HG03571 (cell line): ENCODE data around the gene IL36B.

ENCODE experiments used
- ATAC-seq: cut with Tn5 transposase; IDR thresholded peaks from one replicate; pipeline ENCODE4 v1.9.1; 2021; ENCODE audit not compliant: unreplicated experiment

The IL36B gene

GRCh38 chr2:113057117-113057516, 4.5 kb upstream of the IL36B start:
- no peak for ATAC-seq

GRCh38 chr2:113056521-113056920, 3.9 kb upstream of the IL36B start:
- ATAC-seq = no peak

GRCh38 chr2:113054066-113054465, 1.4 kb upstream of the IL36B start:
- ATAC-seq = no peak

- no peak for ATAC-seq
These were observed 999 bp upstream of the IL36B start for GRCh38 chr2:113053666-113054065.

- no peak for ATAC-seq
These were observed 1.5 kb downstream of the IL36B start for GRCh38 chr2:113050921-113051895.

GRCh38 chr2:113046465-113046864, 6.2 kb downstream of the IL36B start:
- ATAC-seq = no peak

- ATAC-seq = no peak
These were observed 10.8 kb downstream of the IL36B start for GRCh38 chr2:113041871-113042270.

GRCh38 chr2:113039719-113040118, 12.9 kb downstream of the IL36B start:
- ATAC-seq = no peak

- ATAC-seq = no peak
These were observed 13.5 kb downstream of the IL36B start for GRCh38 chr2:113039158-113039557.

GRCh38 chr2:113038291-113038690, 14.4 kb downstream of the IL36B start:
- ATAC-seq = no peak

GRCh38 chr2:113036763-113037162, 15.9 kb downstream of the IL36B start:
- ATAC-seq = no peak

- ATAC-seq = no peak
These were observed 18.7 kb downstream of the IL36B start for GRCh38 chr2:113034016-113034415.

- no peak for ATAC-seq
These were observed 19.9 kb downstream of the IL36B start for GRCh38 chr2:113032737-113033136.

GRCh38 chr2:113028112-113028511, 24.6 kb downstream of the IL36B start:
- ATAC-seq = no peak

GRCh38 chr2:113027691-113028090, 25.0 kb downstream of the IL36B start:
- ATAC-seq = no peak

- no peak for ATAC-seq
These were observed 26.9 kb downstream of the IL36B start for GRCh38 chr2:113025737-113026136.

- ATAC-seq = no peak
These were observed 27.9 kb downstream of the IL36B start for GRCh38 chr2:113024764-113025163.

GRCh38 chr2:113021312-113021711, 31.4 kb downstream of the IL36B start:
- ATAC-seq = no peak

GRCh38 chr2:113018509-113018908, 34.2 kb downstream of the IL36B start:
- no peak for ATAC-seq

GRCh38 chr2:113015655-113016054, 37.0 kb downstream of the IL36B start:
- no peak for ATAC-seq

- ATAC-seq = no peak
These were observed 37.6 kb downstream of the IL36B start for GRCh38 chr2:113015042-113015441.

GRCh38 chr2:113014067-113014466, 38.6 kb downstream of the IL36B start:
- no peak for ATAC-seq

- ATAC-seq = no peak
These were observed 39.4 kb downstream of the IL36B start for GRCh38 chr2:113013336-113013661.
